Dedifferentiated amniotic fluid mesenchymal stem cell (primary cell): ENCODE measurements around the gene IFI27L1.

ENCODE experiments used
- DNase-seq: peaks from one replicate; pipeline ENCODE4 v3.0.0-alpha.2; 2016; ENCODE audit errors: extremely low spot score

Gene IFI27L1

GRCh38 chr14:94079891-94080620 lies 1.1 kb upstream of the IFI27L1 start:
- peak; percentile 38 for DNase-seq

GRCh38 chr14:94081386-94081820 lies 293 bp downstream of the IFI27L1 start:
- no peak for DNase-seq

- DNase-seq, result no peak
These were observed 6.8 kb downstream of the IFI27L1 start for GRCh38 chr14:94087891-94088290.

GRCh38 chr14:94088516-94088915 lies 7.4 kb downstream of the IFI27L1 start:
- no peak for DNase-seq

- DNase-seq, result no peak
These were observed 8.4 kb downstream of the IFI27L1 start for GRCh38 chr14:94089479-94089878.

- DNase-seq, result no peak
These were observed 12.3 kb downstream of the IFI27L1 start for GRCh38 chr14:94093418-94093817.

- DNase-seq, result no peak
These were observed 16.0 kb downstream of the IFI27L1 start for GRCh38 chr14:94097091-94097490.

GRCh38 chr14:94098326-94098992 lies 17.3 kb downstream of the IFI27L1 start:
- DNase-seq, result peak; percentile 45

- no peak for DNase-seq
These were observed 17.9 kb downstream of the IFI27L1 start for GRCh38 chr14:94099006-94099405.

GRCh38 chr14:94100847-94101246 lies 19.7 kb downstream of the IFI27L1 start:
- peak; percentile 53 for DNase-seq

GRCh38 chr14:94101748-94102147 lies 20.6 kb downstream of the IFI27L1 start:
- DNase-seq, result no peak

GRCh38 chr14:94102768-94103482 lies 21.8 kb downstream of the IFI27L1 start:
- no peak for DNase-seq

GRCh38 chr14:94103554-94104150 lies 22.5 kb downstream of the IFI27L1 start:
- DNase-seq, result no peak

- DNase-seq, result no peak
These were observed 23.6 kb downstream of the IFI27L1 start for GRCh38 chr14:94104731-94105130.

GRCh38 chr14:94109915-94110250 lies 28.8 kb downstream of the IFI27L1 start:
- no peak for DNase-seq

GRCh38 chr14:94110552-94111181 lies 29.6 kb downstream of the IFI27L1 start, which contains the start of gene IFI27:
TSS of gene IFI27 (plus strand) at chr14:94110736.
- DNase-seq, result no peak

GRCh38 chr14:94111276-94112095 lies 30.4 kb downstream of the IFI27L1 start:
- DNase-seq, result no peak

- no peak for DNase-seq
These were observed 31.5 kb downstream of the IFI27L1 start for GRCh38 chr14:94112513-94113063.

- no peak for DNase-seq
These were observed 32.0 kb downstream of the IFI27L1 start for GRCh38 chr14:94113073-94113472.

- DNase-seq, result no peak
These were observed 32.4 kb downstream of the IFI27L1 start for GRCh38 chr14:94113490-94113889.
